NCI-H1105 (cell line): ENCODE measurements around the gene CFAP54.
A peak's percentile ranks its signal among the peaks of the same experiment; 100 is the strongest.

Experiments
- DNase-seq: peaks from one replicate; lab custom pipeline; 2025; lab: John Stamatoyannopoulos, UW

The CFAP54 gene

DNA sequence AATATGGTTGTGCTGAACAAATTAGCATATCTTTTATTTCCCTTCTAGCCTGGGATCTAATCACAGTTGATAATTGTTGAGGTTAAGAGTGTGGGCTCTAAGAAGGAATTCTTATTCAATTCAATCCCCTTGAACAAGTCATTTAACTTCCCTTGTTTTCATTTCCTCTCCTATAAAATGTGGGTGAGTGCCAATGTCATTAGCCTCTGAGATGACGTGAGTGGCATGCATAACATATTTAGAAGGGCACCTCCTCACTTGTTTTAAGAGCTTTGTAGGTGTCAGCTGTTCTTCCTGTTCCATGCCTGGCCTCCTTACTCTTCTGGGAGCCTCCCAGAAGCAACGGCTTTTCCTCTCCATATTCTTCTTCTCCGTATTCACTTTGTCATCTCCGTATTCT is 262.2 kb downstream of the CFAP54 start:
- no peak for DNase-seq

DNA sequence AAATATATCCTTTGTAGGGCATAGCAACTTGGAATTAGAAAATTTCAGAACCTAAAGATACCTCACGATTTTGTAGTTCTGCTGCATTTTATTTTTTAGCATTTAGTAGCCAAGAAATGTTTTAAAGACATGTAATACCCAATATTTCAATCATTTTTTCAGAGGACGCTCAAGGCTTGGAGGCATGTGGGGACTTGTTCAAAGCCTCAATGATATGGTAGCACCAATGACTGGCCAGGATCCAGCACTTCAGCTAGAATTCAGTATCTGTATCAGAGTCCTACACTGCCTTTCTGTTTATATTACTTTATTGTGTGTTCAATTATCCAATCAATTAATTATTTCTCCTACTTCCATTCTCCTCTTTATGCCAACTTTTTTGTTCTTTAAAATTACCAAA is 262.8 kb downstream of the CFAP54 start:
- peak; percentile 13 for DNase-seq

DNA sequence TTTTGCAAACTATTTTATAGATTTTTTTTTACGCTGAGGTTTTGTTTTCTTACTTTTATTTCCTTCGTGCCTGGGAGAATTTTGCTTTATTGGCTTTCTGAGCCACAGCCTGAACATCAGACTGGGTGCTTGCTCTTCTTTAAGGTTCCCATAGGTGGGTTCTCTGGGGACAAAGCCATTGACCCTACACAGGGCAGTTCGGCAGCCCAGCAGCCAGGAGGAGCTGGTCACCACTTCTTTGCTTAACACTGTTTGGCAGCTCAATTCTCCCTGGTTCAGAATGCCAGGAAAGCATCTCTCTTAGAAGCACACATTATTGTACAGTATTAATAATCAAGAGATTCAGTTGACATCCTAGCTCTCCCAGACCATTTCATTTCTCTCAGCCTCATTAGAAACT is 276.9 kb downstream of the CFAP54 start:
- no peak for DNase-seq

DNA sequence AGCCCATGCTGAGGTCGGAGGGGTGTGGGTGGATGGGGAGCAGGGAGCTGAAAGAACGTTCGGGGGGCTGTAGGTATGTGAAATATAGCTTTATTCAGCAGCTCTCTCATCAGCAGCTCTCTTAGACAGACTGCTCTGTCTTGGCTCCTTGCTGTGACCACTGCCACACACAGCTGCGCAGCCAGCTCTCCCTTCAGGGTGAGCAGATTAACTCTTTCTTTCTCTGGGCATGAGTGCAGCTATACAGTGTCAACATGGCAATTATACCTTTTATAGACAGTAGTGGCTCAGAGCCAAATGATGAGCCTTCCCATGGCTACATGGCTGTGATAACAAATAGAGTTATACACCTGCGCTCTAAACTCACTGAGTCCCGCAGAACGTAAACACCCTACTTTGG is 280.0 kb downstream of the CFAP54 start:
- DNase-seq, result peak; percentile 88

DNA sequence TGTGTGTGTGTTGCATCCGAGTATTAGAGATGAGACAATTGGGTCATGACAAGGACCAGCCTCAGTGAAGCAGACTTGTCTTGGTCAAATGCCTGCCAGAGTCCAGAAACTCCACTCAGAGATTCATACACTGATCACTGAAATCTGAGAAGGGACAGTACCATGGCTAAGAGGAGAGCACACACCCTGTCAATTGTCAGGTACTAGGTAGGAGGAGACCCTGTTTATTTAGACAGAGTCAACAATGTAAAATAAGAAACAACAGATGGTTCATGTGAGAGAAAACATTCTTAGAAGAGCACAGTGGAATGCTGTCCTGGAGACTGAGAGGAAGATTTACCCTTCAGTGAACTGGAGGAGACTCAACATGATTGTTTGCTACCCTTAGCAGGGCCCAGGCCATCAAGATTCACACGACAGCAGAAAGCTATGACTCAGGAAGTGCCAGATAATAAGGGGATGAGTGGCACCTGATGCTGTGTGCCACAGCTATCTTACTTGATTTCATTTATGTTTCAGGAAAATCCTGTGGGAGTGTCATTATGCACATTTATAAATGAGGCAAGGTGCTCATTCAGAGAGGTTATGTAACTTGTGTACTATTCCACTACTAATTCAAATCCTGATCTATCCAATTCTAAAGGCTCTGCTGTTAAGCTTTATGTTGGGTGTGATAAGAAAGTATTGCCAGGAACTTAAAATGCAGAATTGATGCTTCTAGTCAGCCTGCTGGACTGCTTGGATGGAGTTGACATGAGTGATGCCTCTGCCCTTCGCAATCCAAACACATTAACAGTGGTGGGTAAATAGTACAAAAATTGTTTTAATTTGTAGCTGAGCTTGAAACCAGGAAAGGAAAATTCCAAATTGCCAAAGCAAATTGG is 281.1 kb downstream of the CFAP54 start:
- no peak for DNase-seq

DNA sequence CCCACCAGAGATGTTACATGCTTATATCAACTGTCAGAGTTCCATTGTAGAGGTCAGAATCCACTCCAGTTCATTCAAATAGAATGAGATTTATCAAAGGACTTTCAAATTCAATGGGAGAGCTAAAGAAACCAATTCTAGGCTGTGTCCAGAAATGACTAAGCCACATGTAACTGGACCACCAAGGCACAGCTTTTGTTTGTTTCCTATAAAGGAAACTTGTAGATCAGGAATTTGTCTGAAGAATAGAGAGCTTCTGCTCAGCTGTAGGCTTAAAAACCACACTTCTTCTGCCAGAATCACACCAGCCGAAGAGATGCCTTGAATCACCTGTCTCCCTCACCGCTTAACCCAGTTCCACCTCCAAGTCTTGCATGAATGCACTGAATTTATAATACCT is 283.7 kb downstream of the CFAP54 start:
- no peak for DNase-seq

DNA sequence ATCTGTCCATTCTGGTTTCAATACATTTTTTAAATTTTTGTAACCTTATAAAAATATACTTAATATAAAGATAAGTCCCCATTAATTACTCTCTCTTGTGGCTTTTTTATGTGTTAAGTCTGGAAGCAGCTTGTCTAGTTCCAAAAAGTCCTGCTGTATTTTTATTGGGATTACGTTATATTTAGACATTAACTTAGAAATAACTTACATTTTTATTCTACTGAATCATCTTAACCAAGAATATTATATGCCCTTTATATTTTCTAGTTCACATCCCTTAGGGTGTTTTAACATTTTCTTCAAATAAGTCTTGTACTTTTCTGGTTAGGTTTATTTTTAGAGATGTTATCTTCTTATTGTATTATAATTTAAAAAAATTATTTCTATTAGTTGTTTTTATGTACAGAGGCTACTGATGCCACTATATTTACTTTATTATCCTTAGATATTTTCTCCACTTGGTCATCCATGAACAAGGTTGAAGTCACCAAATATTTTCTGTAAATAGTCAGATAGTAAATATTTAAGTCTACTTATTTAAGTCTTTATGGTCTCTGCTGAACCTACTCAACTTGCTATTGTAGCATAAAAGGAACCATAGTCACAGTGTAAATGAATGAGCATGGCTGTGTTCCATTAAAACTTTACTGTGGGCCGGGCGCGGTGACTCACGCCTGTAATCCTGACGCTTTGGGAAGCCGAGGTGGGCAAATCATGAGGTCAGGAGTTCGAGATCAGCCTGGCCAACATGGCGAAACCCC is 285.3 kb downstream of the CFAP54 start:
- no peak for DNase-seq

DNA sequence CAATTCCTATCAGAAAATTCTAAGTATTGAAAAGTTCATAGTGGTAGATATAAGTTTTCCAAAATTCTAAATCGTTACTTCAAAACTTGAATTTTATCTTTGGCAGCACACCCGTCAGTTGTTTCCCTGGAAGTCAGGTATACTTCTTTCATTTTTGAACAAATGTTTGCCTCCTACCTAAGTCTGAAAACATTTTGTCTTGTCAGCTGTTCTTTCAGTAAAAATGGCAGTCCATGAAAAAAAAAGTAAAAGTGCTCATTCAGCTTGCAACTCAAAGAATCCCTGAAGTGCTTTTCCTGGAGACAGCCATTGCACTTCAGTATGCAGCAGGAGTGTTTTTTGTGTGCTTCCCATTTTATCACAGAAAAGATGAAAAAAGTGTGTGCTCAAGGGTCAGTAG is 287.5 kb downstream of the CFAP54 start:
- no peak for DNase-seq

DNA sequence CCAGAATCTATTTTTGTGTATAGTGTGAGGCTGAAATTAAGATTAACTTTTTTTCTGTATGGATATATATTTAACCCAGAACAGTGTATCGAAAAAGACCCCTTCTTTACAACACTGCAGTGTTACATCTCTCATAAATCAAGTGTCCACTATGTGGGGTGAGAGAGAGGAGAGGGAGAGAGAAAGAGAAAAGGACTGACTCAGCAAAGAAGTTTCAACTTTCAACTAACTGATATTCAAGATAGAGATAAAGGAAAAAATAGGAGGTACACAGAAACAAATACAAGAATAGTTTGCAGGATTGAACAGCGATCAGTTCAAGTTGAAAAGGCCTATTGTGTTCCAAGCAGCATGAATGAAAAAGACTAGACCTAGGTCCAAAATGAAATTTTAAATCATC is 291.0 kb downstream of the CFAP54 start:
- no peak for DNase-seq

DNA sequence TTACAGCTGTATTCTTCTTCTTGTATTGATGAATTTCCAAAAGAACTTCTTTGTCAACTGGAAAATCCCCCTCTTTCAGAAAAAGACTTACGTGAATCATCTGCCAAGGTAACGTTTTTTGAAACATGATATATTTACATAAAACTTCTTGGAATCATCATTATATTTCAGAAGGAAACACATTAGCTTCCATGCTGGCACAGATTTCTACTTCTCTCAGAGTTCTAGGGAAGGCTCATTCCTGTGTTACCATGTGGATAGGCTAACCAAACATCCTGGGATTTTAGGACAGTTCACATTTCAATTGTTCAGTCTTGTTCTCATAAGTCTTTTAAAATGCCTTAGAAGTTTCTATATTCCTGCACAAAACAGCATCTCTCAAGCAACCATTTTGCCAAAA is 297.4 kb downstream of the CFAP54 start:
- no peak for DNase-seq

DNA sequence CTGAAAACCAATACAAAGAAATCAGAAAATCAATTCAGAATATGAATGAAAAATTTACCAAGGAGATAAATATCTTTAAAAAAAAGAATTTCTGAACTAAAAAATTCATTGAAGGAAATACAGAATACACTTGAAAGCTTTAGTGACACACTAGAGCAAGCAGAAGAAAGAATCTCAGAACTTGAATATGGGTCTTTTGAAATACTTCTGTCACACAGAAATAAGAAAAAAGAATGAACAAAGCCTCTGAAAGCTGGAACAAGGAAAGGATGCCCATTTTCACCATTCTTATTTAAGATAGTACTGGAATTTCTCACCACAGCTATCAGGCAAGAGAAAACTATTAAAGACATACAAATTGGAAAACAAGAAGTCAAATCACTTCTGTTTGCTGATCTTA is 314.6 kb downstream of the CFAP54 start:
- no peak for DNase-seq

DNA sequence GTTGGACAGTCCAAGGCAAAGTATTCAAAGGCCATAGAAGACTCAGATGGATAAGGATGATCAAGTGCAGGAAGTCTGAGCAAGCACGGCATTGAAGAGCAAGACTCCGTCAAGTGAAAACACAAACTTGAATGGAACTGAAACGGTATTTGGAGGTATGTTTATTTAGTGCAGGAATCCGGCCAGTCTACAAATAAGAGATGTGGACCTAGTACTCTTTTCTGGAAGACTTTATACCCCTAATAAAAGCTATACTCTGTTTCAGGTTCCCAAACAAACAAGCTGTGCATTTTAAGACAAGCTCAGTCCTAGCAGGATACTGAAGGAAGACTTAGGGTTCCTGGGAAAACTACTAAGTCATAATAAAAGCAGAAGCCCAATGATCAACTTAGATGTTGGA is 316.9 kb downstream of the CFAP54 start:
- DNase-seq, result no peak

DNA sequence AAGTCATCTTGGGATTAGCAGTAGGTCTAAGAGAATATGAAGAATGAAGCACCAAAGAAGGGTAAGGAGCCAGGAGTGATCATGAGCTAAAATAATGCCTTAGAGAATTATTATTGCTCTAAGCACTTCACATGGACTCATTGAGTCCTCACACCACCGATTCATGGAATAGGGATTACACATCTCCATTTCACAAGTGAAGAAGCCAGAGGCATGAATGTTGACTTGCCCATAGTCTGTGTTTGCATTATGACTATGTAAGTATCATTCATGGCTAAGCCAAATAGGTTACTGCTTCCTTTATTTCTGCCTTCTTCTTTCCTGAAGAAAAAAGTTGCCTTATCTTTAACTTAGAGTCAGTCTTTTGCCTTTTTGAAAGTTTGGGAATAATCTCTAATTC is 318.4 kb downstream of the CFAP54 start:
- no peak for DNase-seq

DNA sequence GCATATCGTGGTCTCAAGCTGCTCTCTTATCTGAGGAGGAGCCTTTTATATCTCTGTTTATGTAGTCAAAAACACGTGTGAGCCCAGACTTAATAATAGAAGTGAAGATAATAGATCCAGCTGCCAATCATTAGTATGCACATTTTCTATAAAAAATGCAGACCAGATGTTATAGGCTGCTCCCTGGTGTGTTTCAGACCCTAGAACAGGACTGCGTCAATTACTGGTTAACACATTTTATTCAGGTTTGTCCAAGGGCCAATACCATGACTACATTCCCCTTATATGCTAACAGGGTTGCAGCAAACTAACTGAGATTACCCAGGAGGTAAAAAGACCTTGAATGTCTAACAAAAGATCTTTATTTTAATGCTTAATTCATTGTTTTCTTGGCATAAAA is 319.2 kb downstream of the CFAP54 start:
- DNase-seq, result no peak

DNA sequence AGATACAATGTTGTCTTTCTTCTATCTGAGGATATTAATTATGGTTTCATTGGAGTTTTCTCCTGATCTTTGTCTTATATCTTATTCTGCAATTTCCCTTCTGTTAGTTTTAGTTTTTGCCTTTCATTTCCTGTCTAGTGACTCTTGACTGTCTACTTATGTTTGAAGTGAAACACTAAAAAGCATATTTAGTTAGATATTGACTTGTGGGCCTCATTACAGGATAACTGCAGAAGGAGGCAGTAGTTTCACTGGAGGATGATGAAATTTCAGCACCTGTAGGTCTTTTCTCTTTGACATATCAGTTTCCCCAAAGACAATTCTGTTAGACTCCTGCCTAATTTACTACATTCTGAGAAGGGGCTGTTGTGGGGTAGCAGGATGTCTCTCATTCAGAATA is 320.1 kb downstream of the CFAP54 start:
- no peak for DNase-seq

DNA sequence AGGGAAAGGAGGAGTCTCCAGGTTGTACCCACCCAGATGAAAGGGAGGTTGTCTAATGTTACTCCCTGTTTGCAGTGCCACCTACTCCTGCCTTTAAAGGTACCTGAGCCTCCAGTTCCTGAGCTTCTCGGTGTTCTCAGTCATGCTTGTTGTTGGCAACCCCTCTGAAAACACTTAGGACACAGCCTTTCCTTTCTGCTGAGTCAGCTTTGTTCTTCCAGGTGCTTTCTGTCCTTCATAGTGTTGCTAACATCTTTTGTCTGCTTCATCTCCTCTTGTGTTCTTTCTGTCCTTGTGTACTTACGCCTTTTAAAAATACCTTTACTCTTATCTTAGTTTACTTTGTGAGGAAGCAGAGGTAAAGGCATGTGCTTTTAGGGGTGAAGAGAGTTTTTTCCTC is 320.7 kb downstream of the CFAP54 start:
- no peak for DNase-seq

DNA sequence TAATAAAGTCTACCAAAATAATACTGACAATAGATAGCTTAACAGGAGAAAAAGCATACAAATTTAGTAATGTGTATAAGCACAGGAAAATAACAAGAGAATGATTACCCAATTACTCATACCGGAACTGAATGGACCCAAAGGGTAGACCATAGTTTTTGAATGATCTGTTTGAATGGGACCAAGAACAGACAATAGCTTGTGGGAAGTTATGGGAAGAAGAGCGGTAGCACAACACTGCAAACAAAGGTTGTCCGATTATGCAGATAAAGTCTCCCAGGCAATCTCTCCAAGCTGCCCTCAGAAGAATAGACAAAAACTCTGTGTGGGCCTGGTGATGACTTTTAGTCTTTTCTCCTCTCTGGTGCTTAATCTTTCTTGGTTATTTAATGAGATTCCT is 321.1 kb downstream of the CFAP54 start:
- DNase-seq, result no peak

DNA sequence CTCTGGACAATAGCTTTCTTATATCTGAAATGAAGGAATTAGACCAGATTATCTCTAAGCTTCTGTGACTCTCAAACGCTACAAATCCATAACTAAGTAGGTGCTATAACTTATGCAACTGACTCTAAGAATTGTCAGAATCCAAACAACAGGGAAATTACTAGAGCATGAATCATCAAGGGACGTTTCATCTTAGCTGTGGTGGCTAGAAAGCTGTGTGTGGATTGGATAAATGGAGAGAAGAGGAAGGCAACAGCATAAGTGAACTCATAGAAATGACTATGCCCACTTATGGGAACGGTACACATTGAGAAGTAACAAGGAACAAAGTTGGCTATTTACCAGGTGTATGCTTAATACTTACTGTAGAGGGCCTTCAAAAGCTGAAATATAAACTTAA is 321.7 kb downstream of the CFAP54 start:
- DNase-seq, result no peak

DNA sequence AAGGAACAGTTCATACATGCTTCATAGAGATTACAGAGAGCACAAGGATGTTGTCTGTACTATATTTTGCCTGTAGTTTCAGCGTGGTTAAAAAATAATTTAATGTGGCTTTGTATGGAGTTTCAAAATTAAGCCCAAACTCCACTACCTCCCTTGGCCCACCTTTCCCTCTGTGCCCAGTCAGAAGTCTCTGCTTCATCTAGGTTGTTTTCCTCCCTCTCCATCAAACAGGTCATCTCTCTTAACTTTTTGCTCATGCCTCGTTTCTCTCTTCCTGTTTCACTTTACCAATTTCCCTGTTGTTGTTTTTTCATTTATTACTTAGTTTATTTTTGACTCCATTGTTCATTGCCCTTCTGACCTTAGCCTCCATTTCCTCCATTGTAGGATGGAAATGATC is 322.8 kb downstream of the CFAP54 start:
- no peak for DNase-seq

DNA sequence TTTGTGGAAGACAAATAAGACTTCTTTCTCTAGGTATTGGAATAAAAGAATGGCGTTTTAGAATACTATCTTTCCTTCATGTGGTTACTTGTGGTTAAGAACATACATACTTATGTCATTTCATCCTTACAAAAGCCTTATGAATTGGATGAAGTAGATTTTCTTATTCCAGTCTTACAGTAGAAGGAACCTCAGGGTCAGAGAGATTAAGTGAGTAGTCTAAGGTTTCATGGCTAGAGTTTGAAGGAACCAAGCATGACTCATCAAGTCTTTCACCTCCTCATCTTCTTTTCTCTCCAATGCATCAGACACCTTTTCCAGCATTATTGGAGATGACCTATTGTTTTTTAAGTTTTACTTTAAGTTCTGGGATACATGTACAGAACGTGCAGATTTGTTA is 324.8 kb downstream of the CFAP54 start:
- DNase-seq, result no peak

DNA sequence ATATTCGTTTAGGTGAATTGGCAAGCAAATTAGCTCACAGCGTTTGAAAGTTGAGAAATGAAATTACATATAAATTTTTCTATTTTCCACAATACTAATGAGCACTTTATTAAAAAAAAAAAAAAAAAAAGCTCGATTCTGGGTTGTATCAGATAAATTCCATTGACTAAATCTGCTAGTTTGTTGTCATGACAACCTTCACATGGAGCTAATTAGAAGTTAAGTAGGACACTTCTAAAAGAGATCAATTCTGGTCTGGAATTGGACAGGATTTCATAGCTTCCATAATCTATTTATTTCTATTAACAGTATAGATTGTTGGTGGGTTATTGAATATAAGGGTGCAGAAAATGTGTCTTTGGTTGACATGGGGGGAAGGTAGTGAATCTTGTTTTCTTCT is 332.2 kb downstream of the CFAP54 start:
- no peak for DNase-seq

DNA sequence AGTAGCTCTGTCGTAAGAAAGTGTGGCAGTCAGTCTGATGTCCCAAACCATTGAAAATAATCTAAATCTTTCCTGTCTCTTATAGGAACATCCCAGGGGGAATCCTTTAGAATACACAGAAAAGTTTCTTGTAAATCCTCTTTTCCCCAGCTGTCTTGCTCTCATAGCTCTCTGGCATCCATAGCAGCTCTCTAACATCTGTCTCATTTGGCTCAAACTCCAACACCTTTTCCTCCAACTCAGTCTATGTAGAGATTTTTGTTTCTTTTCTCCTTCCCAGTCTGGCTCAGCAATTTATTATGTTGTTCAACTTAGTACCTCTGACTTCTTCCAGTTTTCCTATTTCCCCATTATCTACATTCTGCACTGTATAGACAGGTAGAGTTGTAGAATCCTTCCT is 333.3 kb downstream of the CFAP54 start:
- no peak for DNase-seq

DNA sequence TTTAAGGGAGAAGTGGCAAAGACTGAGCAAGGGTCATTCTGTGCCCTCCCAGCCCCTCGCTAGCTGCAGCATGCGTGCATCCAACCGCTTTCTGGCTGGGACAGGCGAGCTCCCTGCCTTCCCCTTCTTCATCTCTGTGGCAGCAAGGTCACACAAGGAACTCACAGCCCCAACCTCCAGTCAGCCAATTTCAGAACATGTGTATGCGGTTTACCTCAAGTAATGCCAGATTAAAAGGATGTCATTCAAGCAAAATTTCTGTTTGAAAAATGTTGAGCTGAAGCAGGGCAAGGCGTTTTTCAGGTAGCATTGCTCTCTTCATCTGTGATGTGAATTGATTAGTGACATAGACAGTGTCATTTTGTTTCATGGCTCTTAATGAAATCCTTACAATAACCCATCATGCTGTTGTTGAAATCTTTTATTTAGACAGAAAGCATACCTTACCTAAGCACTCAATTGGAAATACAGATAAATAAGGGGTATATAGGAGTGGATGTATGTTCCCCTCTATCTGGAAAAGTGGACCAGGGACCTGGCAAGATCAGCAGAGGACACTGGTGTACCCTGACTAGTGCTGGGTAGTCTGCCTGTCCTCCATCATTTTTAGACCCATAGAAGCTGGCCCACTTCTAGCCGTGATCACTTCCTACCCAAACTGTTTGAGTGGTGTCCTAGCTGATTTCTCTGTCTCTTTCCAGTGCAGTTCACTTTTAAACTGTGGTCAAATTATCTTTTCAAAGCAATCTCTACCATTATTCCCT is 334.9 kb downstream of the CFAP54 start:
- no peak for DNase-seq
